ENCODE results near the gene ZNF124. TPM values are rescaled to one million over a fixed set of nuclear protein-coding genes. Genes with fewer than 3 reads are reported as not detected.
"Not testable (repeated sequence)": the region's sequence is repeated elsewhere in the genome, so short reads cannot be mapped to it uniquely, and the experiment has no call there.

The ZNF124 gene
- polyA plus RNA-seq, 2 of the 4 experiments (the other 2 are of a cell fraction), result 4.4 to 6.4 TPM

DNA sequence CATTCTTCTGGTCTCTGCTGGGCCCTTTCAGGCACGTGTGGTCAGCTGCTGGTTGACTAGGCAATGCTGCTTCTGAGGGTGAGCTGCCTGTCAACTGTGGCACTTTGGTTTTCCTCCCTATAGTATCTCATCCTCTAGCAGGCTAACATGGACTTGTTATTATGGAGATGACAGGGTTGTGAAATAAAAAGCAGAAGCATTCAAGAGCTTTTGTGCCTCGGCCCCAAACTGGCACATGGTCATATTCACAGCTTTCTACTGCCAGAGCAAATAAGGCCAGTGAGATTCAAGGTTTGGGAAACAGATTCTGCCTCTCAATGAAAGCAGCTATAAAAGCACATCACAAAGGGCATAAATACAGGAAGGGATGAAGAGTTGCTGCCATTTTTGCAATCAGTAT is 1.6 kb upstream of the ZNF124 start:
- Histone ChIP-seq H3K4me2 (no peak overlapping the region), H3K9me3 (peaks cover 42% of the 10 kb centered on the region), H3K27ac (no peak overlapping the region), H3K4me1 (no peaks in the 10 kb centered on the region), H3K4me3 (no peak overlapping the region)
- FAIRE-seq (no peak), ATAC-seq (no peak), DNase-seq (ENCODE audit: low read depth in 1 of 2, low spot score in 1 of 2) (no peak)
- TF ChIP-seq MYC (IDR thresholded peaks at IDR 0.05; ENCODE audit: borderline replicate concordance, low read length) (no peak), POLR2A (IDR thresholded peaks at IDR 0.05; ENCODE audit: low read length) (no peak), JUNB (IDR thresholded peaks at IDR 0.05) (no peak), TP53 (CRISPR knock-in tag; IDR thresholded peaks at IDR 0.05) (no peak), EHF (CRISPR knock-in tag; IDR thresholded peaks at IDR 0.05) (no peak), CHD4 (IDR thresholded peaks at IDR 0.05; ENCODE audit: borderline replicate concordance) (no peak), BCL3 (IDR thresholded peaks at IDR 0.05) (no peak), KDM1A (IDR thresholded peaks at IDR 0.05; ENCODE audit: low read depth) (no peak)
- TF ChIP-seq, protein P1, sequence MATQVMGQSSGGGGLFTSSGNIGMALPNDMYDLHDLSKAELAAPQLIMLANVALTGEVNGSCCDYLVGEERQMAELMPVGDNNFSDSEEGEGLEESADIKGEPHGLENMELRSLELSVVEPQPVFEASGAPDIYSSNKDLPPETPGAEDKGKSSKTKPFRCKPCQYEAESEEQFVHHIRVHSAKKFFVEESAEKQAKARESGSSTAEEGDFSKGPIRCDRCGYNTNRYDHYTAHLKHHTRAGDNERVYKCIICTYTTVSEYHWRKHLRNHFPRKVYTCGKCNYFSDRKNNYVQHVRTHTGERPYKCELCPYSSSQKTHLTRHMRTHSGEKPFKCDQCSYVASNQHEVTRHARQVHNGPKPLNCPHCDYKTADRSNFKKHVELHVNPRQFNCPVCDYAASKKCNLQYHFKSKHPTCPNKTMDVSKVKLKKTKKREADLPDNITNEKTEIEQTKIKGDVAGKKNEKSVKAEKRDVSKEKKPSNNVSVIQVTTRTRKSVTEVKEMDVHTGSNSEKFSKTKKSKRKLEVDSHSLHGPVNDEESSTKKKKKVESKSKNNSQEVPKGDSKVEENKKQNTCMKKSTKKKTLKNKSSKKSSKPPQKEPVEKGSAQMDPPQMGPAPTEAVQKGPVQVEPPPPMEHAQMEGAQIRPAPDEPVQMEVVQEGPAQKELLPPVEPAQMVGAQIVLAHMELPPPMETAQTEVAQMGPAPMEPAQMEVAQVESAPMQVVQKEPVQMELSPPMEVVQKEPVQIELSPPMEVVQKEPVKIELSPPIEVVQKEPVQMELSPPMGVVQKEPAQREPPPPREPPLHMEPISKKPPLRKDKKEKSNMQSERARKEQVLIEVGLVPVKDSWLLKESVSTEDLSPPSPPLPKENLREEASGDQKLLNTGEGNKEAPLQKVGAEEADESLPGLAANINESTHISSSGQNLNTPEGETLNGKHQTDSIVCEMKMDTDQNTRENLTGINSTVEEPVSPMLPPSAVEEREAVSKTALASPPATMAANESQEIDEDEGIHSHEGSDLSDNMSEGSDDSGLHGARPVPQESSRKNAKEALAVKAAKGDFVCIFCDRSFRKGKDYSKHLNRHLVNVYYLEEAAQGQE (IDR thresholded peaks at IDR 0.05), result no peak
- WGBS (ENCODE audit: missing lambda C conversion rate), result 15% methylated on average over 2 of the region's 2 CpGs
- CTCF ChIA-PET, result interaction anchor here (0.9 kb wide), 1 partner anchor 20 kb away, joined by 3 read pairs; no protein-coding TSS in a partner anchor
- POLR2A ChIA-PET, result no interaction called here

- no peak for TF ChIP-seq ZFP36 (IDR thresholded peaks at IDR 0.05; ENCODE audit: borderline replicate concordance, partially characterized antibody)
- TF ChIP-seq KDM1A (IDR thresholded peaks at IDR 0.05; ENCODE audit: low read depth), result no peak
- no peak for TF ChIP-seq RFX5 (IDR thresholded peaks at IDR 0.05)
- TF ChIP-seq PHF8 (IDR thresholded peaks at IDR 0.05; ENCODE audit: borderline replicate concordance, low read depth), result no peak
- no peak for TF ChIP-seq TP53 (CRISPR knock-in tag; IDR thresholded peaks at IDR 0.05)
- no peak for TF ChIP-seq SREBF2 (IDR thresholded peaks at IDR 0.05)
- TF ChIP-seq NPAS2 (CRISPR knock-in tag; IDR thresholded peaks at IDR 0.05; ENCODE audit: borderline replicate concordance), result no peak
- TF ChIP-seq ZC3H11A (IDR thresholded peaks at IDR 0.05), result no peak
- TF ChIP-seq ZSCAN20 (CRISPR knock-in tag; IDR thresholded peaks at IDR 0.05), result no peak
- TF ChIP-seq CBX8 (IDR thresholded peaks at IDR 0.05), result no peak
- no peak for TF ChIP-seq ZNF302 (CRISPR knock-in tag; IDR thresholded peaks at IDR 0.05)
- no peak for TF ChIP-seq HMGXB4 (CRISPR knock-in tag; IDR thresholded peaks at IDR 0.05; ENCODE audit: borderline replicate concordance)
- no peak for TF ChIP-seq HOXB5 (CRISPR knock-in tag; IDR thresholded peaks at IDR 0.05)
- no peak for TF ChIP-seq CEBPB (IDR thresholded peaks at IDR 0.05)
- TF ChIP-seq FOXS1 (CRISPR knock-in tag; IDR thresholded peaks at IDR 0.05), result no peak
- no peak for TF ChIP-seq CHD4 (IDR thresholded peaks at IDR 0.05; ENCODE audit: borderline replicate concordance)
- TF ChIP-seq NFE2L2 (conservative IDR thresholded peaks at IDR 0.05; ENCODE audit: low read length), result no peak
- TF ChIP-seq RCOR1 (IDR thresholded peaks at IDR 0.05; ENCODE audit: low read depth, low read length), result no peak
- no peak overlapping the region for H3K27ac ChIP-seq
- FAIRE-seq, result no peak
Measured at GRCh38 chr1:247172996-247173395, 1.2 kb upstream of the ZNF124 start.

GRCh38 chr1:247171443-247171842 is 377 bp downstream of the ZNF124 start:
- H3K27ac ChIP-seq; FAIRE-seq; H3K4me1 ChIP-seq; DNase-seq (ENCODE audit: low read depth in 1 of 2, low spot score in 1 of 2); CTCF ChIA-PET; H3K4me3 ChIP-seq; H3K4me2 ChIP-seq; POLR2A ChIA-PET: not testable (repeated sequence)
- peak; percentile 80 to 93 for ATAC-seq
- peaks cover 51% of the 10 kb centered on the region for H3K9me3 ChIP-seq
- WGBS (ENCODE audit: missing lambda C conversion rate), result no CpG with 5 or more reads among the region's 46 CpGs

More at GRCh38 chr1:247172996-247173395, 1.2 kb upstream of the ZNF124 start:
- no peak overlapping the region for H3K4me2 ChIP-seq
- H3K9me3 ChIP-seq, result peaks cover 43% of the 10 kb centered on the region
- DNase-seq (ENCODE audit: low read depth in 1 of 2, low spot score in 1 of 2), result no peak
- H3K4me3 ChIP-seq, result no peak overlapping the region
- ChIA-PET CTCF (interaction anchor here (0.9 kb wide), 1 partner anchor 20 kb away, joined by 3 read pairs; no protein-coding TSS in a partner anchor), POLR2A (no interaction called here)
- no peak for ATAC-seq
- H3K4me1 ChIP-seq, result no peaks in the 10 kb centered on the region
- WGBS (ENCODE audit: missing lambda C conversion rate), result 72% methylated on average over 4 of the region's 4 CpGs
